Right lung (tissue), 5 donors: Measurements from ENCODE around the gene LILRB1. TPM values are rescaled to one million over a fixed set of nuclear protein-coding genes. Genes with fewer than 3 reads are reported as not detected.
"Not testable (repeated sequence)": the region's sequence is repeated elsewhere in the genome, so short reads cannot be mapped to it uniquely, and the experiment has no call there.

Source experiments
- DNase-seq, 2 donors: peaks; one replicate each; pipeline ENCODE4 v3.0.0-alpha.2; 2013
- polyA plus RNA-seq, 5 donors: library from polyadenylated mRNA; unstranded; fragments of 120-200 nt; gene quantifications; one replicate each; pipeline versions ENCODE4 v1.2.1 to v1.2.3, GENCODE V29; 2013; ENCODE audit warnings: inconsistent platforms in 1 of 5, low replicate concordance in 1 of 5; ENCODE audit not compliant: insufficient read length in 5 of 5, insufficient read depth in 1 of 5

LILRB1 gene
- polyA plus RNA-seq, 5 donors, result 1.3 to 2.1 (median 1.7) TPM

DNA sequence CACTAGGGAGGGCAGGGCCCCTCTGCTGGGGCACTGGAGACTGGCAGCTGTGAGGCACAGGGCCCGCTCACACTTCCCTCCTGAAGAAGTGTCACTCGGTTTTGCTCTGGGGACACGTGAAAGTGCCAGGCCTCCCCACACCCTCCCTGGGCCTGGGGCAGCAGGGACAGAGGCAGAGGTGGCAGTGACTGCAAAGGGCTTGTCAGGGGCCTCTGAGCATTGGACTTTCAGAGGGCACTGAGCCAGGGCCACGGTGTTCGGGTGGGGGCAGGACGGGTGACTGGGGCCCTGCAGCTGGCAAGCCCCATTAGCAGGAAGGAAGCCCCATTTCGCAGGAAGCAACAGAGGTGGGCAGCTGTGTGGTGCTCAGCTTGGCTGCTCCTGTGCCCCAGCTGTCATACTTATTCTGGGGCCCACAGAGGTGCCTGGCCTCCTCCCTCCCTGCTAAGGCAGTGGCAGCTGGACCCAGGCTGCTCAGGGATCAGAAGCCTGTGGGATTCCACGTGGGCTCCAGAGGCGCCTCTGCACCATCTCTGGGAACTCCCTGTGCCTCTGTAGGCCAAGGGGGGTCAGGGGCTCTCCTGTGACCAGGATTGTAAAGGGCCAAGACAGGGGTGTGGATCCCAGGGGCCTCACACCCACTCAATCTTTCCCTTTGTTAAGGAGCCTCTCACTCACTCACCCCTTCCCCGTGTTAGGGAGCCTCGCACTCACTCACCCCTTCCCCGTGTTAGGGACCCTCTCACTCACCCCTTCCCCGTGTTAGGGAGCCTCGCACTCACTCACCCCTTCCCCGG is 5.2 kb upstream of the LILRB1 start:
- DNase-seq, result not testable (repeated sequence)

DNA sequence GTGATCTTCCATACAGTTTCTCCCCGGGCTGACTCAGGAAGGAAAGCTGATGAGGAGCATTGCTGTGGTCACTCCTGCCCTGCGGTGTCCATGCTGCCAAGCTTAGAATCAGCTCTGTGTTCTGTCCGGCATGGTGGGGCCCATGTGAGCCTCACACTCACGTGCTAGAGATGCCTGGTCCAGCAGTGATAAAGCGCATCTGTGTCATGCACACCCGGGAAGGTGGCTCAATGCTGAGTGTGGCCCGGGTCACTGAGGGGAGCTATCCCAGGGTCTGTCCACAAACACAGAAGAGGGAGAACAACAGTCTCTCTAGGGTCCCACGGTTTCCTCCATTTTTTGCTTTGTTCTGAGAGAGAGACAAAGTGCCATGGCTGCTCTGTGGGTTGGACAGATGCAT is 3.5 kb upstream of the LILRB1 start:
- DNase-seq, result no peak

DNA sequence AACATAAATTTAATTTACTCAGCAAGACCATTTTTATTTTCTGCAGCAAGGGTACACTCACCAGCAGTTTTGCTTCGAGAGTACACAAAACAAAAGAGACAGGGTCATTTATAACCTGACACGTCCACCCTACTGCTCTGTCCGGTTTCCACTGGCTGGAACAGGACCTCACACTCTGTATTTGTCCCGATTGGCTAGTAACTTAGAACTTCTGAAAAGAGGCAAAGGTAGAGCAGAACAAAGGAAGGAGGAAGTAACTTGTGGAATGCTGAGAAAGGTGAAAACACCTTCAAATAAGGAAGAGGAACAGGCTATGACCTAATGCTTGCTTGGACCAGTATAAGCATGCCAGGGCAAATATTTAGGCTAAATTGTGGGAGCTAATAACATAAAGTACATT is 2.4 kb upstream of the LILRB1 start:
- DNase-seq, result not testable (repeated sequence)

DNA sequence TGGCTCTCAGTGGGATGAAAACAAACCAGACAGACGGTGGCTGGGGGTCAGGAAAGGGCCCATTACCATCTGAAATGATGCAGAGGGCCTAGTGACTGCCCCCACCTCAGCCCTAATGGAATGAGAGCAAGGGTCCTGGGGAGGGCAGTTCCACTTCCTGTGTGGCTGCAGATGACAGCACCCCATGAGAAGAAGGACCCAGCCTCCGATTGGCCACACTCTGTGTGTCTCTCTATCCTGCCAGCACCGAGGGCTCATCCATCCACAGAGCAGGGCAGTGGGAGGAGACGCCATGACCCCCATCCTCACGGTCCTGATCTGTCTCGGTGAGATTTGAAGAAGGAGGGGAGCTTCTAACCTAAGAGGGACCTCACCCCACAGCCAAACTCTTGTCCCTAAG is 498 bp downstream of the LILRB1 start:
- no peak for DNase-seq

DNA sequence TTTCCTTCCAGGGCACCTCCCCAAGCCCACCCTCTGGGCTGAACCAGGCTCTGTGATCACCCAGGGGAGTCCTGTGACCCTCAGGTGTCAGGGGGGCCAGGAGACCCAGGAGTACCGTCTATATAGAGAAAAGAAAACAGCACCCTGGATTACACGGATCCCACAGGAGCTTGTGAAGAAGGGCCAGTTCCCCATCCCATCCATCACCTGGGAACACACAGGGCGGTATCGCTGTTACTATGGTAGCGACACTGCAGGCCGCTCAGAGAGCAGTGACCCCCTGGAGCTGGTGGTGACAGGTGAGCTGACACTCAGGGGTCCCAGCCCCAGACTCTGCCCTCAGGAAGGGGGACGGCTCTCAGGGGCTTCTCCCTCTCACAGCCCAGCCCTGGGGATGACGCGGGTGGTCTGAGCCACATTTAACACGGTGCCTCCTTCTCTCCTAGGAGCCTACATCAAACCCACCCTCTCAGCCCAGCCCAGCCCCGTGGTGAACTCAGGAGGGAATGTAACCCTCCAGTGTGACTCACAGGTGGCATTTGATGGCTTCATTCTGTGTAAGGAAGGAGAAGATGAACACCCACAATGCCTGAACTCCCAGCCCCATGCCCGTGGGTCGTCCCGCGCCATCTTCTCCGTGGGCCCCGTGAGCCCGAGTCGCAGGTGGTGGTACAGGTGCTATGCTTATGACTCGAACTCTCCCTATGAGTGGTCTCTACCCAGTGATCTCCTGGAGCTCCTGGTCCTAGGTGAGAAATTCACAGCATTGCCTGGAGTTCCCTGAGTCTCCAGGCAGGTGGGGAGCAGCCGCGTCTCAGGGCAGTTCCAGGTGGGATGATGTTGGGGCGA is 1.4 kb downstream of the LILRB1 start:
- not testable (repeated sequence) for DNase-seq

DNA sequence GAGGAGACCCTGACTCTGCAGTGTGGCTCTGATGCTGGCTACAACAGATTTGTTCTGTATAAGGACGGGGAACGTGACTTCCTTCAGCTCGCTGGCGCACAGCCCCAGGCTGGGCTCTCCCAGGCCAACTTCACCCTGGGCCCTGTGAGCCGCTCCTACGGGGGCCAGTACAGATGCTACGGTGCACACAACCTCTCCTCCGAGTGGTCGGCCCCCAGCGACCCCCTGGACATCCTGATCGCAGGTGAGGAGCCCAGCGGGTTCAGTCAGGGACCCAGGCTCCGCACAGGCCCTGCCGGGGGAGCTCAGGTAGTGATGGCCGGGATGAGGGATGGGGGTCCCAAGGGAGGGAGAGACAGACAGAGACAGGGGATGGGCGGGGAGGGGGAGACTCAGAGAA is 2.2 kb downstream of the LILRB1 start:
- DNase-seq, result not testable (repeated sequence)

DNA sequence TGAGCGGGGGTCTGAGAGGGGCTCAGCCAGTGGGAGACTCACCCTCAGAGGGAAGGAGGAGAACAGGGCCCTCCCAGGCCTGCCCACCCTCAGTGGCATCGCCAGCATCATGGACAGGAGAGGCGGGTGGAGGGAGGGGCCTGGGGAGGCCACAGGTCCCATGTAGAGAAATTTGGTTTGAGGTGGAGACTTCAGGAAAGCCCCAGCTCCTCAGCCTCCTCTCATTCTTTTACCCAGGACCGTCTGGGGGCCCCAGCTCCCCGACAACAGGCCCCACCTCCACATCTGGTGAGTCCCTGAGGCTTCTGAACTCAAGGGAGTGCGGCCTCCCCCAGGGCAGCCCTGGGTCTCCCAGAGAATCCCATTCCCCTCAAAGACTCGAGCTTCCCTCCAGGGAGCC is 3.1 kb downstream of the LILRB1 start:
- no peak for DNase-seq

DNA sequence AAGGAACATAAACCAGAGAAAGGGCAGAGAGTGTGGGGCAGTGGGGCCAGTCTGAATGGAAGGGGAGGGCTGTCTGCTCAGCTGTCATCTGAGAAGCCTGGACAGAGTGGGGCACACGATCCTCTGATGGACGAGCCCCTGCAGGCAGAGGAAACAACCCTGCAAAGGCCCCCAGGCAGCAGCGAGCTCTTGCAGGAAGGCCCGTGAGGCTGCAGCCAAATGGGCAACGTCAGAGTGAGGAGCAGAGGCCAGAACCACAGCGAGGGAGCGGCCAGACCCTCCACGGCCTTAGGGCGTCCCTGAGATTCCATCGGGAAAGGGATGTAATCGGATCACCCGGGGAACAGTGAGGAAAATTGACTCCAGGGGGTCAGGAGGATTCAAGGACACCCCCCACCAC is 5.8 kb downstream of the LILRB1 start:
- DNase-seq, result not testable (repeated sequence)

DNA sequence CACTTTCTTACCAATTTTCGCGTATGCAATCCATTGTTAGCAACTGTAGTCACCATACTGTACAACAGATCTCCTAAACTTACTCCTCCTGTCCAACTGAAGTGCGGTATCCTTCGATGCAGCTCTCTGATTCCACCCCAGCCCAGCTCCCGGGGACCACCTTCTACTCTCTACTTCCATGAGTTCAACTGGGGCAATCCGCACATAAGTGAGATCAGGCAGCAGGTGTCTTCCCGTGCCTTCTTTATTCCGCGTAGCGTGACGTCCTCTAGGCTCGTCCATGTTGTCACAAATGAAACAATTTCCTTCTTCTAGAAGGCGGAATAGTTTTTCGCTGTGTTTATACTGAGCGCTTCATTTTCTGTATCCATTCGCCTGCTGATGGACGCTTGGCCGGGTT is 8.4 kb downstream of the LILRB1 start:
- DNase-seq, result no peak

DNA sequence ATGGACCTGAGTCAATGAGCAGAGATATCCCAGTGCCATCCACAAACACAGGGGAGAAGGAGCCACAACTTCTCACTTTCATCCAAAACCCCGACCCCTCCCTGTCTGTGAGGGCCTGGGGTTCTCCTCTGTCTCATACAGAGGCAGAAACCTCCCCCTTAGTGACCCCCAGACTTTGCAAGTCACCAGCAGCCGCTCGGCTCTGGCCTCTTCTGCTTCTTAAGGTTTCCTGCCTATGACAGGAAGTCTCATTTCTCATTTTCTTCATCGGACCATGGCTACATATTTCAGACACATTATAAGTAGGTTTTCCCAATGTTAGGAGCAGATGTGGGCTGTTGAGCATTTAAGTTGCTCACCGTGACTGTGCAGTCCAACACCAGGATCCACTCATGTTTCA is 12.7 kb downstream of the LILRB1 start:
- not testable (repeated sequence) for DNase-seq

DNA sequence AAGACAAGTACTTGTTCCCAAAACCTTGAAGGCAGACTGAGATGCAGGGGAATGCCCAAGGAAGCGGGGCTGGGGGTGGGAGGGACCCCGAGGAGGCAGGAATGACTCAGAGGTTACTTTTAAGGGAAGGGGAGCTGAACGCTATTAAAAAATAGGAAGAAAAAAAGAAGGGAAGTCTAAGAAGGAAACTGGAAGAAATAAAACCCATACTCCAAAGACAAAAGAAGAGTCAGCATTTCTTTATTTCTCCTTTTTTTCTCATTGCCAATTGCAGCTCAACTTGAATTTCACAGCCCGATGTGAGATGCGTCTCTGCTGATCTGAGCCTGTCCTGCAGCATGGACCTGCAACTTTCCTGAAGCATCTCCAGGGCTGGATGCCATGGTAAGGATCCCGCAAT is 13.3 kb downstream of the LILRB1 start:
- not testable (repeated sequence) for DNase-seq

DNA sequence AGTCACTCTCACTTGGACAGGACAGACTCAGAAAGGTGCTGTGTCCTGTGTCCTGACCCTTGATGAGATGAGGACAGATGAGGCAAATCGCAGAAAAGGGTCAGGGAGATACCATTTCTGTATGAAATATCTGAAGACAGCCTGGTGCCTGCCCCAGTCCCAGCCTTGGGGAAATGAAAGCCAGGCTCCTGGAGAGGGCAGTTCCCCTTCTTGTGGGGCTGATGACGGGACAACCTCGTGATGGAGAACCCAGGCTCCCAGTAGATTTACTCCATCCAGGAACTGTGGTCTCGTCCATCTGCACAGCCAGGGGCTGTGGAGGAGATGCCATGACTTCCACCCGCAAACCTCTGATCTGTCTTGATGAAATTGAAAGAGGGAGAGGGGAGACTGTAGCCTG is 13.8 kb downstream of the LILRB1 start:
- DNase-seq, result no peak

DNA sequence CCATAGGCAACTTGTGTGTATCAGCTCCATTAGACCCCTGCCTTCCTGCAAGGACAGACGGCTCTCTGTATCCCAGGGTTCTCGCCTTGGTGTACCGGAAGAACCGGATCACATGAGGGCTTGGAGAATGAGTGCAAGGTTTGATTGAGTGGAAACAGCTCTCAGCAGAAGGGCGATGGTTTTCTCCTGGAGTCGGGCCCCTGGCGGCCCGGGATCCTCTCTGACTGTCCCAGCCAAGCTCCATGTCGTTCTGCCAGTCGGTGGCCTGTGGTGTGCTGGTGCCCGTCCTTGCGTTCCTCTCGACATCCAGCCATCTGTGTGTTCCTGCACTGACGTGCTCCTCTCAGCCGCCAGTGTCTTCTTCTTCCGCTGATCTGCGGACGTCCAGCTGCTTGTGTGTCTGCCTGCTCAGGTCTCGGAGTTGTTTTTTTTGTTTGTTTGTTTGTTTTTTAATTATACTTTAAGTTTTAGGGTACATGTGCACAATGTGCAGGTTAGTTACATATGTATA is 16.1 kb downstream of the LILRB1 start:
- DNase-seq, result no peak

DNA sequence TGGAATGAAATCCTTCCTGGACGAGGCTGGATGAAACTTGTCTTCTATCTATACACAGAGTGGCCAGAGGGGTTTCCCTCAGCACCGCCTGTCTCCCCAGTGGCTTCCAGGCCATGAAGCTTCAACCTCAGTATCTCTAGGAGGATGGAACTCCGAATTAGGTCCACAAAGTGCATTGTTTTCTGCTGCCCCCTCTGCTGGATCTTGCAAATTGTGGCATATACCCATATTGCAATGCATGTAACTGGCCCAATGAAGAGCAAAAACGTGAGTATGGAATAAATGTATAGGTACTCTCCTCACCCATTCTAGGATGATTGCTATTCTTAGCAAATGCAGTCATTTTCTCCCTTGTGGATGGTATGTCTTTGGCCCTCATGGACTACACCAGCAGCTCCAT is 17.8 kb downstream of the LILRB1 start:
- no peak for DNase-seq

DNA sequence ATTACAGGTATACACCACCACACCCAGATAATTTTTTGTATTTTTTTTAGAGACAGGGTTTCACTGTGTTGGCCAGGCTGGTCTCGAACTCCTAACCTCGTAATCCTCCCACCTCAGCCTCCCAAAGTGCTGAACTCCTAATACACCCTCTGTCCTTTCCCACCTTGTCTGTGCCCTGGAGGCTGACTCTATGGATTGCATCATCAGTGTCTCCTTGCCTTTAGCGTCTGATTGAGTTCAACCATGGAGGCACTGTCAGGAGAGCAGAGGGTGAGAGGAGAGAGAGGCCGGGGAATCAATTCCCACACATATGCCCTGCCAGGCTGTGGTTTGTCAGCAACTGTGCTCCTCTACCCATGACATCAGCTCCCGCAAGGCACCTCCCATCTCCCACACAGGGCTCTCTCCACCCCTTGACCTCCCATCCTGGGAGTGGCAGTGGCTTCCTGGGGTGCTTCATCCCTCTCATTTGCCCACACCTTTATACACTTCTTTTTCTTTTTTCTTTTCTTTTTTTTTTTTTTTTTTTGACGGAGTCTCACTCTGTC is 19.9 kb downstream of the LILRB1 start:
- DNase-seq, result no peak

DNA sequence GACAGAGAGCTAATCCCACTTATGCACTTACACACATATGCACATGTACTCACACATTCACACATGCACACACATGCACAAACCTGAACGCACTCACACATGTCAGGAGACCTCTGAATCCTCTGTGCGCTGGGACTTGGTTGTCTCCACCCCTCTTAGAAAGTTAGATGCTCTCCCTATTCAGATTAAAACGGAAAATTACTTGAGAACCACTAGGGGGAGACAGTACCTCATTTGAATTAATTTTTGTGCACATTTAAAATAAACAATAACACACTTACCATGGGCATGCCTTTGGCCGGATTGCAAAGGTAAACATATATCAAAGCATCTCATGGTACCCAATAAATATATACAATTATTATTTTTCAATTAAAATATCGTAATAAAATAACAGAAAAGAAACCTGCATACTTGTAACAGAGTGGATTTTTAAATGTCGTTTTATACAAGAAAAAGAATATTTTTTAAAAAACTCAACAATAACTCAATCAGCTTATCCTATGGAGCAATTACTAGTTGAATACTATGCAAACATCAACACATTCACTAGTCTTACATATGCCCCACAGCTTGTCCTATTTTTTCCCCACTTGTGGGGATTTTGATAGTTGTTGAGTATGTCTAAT is 23.0 kb downstream of the LILRB1 start:
- DNase-seq, result no peak

DNA sequence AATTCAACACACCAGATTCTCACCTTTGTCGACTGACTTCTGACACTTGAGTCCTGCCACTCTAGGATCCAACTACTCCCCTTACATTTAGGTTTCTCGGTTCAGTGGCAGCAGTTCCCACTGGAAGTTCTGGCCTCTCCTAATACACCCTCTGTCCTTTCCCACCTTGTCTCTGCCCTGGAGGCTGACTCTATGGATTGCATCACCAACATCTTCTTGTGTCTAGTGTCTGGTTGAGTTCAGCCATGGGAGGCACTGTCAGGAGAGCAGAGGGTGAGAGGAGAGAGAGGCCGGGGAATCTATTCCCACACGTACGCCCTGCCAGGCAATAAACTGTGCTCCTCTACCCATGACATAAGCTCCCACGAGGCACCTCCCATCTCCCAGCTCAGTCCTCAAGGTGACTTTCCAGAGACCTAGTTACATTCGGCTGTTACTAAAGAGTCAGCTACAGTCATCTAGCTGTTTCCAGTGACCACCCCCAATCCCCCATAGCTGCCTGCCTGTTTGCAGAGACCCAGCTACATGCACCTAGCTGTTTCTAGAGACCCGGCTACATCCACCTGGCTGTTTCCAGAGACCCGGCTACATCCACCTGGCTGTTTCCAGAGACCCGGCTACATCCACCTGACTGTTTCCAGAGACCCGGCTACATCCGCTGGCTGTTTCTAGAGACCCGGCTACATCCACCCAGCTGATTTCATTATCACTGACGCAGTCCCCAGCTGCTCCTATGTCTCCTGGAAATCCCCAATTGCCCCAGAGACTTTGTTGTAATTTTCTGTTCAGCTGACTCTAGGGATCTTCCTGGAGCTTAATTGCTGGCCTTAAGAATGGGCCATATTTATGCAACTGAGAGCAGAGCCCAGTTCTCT is 24.4 kb downstream of the LILRB1 start:
- DNase-seq, result no peak

DNA sequence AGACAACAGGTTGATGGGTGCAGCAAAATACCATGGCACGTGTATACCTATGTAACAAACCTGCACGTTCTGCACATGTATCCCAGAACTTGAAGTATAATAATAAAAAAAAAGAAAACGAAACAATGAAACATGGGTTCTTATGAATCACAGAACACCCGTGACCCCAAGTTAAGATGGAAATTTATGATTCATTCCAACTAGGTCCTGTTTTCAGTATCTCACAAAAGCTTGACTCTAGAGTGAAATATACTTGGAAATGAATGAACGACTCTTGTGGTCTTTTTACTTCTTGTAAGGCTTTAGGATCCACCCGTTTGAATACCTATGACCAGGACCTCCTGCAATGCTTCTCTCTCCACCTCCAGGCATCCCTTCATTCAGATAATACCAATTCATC is 29.0 kb downstream of the LILRB1 start:
- no peak for DNase-seq

DNA sequence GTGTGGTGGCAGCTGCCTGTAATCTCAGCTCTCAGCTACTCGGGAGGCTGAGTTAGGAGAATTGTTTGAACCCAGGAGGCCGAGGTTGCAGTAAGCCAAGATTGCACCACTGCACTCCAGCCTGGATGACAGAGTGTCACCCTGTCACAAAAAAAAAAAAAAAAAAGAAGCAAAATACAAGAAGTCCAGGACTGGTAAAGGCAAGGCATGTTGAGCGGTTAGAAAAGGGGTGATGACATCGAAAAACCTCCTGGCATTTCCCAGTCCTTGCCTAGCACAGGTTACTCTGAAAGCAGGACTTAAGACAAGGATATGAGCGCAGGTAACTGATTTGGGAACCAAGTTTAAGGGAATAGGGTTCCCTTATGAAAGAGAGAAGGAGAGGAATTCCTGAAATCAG is 30.0 kb downstream of the LILRB1 start:
- no peak for DNase-seq

DNA sequence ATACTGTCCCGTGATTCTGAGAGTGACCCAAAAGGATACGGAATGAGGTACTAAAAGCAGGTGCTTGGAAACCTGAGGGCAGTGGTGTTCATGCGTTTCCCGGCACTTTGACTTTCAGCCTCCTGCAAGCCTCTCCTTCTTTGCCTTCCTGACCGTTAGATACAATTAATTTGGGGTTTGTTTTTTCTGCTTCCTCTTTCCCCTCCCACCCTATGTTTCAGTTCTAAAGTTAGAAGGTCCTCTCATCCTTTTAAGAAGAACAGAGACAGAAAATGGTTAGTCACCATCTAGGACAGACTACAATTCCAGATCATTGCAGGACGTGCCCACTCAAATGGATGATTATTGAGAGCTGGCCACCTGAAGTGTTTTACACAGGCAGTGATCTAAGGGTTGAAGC is 30.7 kb downstream of the LILRB1 start:
- DNase-seq, result no peak

DNA sequence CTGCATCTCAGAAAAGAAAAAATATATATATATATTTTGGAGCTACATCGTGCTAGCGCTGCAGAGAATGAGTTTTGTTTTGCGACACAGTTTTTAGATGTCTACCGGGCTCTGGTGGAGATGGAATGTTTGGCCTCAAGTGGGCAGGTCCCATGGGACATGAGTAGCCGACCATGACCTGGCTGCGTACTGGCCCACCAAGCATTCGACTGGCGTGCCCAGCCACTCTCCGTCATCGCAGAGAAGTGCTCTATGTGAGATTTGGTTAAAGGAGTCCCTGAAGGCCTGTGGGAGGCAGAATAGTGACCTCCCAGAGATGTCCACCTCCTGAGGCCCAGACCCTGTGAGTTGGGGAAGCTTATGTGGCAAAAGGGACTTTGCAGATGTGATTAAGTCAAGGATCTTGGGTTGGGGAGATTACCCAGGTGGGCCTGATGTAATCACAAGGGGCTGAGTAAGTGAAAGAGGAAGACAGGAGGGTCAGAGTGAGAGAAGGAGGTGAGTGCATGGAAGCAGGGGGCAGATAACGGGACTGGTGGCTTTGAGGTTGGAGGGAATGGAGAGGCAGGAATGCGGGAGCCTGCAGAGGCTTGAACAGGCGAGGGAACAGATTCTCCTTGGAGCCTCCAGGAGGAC is 31.7 kb downstream of the LILRB1 start:
- no peak for DNase-seq
